ENCODE data around the gene USP31. TPM values are rescaled to one million over a fixed set of nuclear protein-coding genes. Genes with fewer than 3 reads are reported as not detected.

Gene USP31
- total and polyA plus RNA-seq, 2 donors from 2014 or later, result 3.5 to 19.7 TPM

GRCh38 chr16:23160082-23160481 lies 10.8 kb upstream of the USP31 start:
- Histone ChIP-seq H3K4me1 (ENCODE audit: control insufficient read depth in 2 of 3, insufficient read depth in 2 of 3, low read depth in 1 of 3, low read length in 3 of 3) (no peaks in the 10 kb centered on the region), H3K27me3 (ENCODE audit: control insufficient read depth, insufficient read depth, low read length) (no peaks in the 10 kb centered on the region), H3K4me3 (ENCODE audit: low read length in 3 of 3) (no peak overlapping the region), H3K9me3 (ENCODE audit: control insufficient read depth in 2 of 3, insufficient read depth in 1 of 3, low read length in 3 of 3) (no peaks in the 10 kb centered on the region), H3K9ac (ENCODE audit: low read length in 3 of 3) (no peak overlapping the region), H3K36me3 (ENCODE audit: control insufficient read depth in 2 of 3, insufficient read depth in 3 of 3, low read length in 3 of 3) (no peaks in the 10 kb centered on the region), H3K27ac (ENCODE audit: low read depth in 2 of 2, low read length in 2 of 2) (no peak overlapping the region)
- no peak for TF ChIP-seq CTCF (IDR thresholded peaks at IDR 0.05; ENCODE audit: borderline replicate concordance, extremely low read depth, insufficient read depth)
- intact Hi-C loops (cut with DNase I), result no loop called here
- FAIRE-seq, result no peak
- no peak for DNase-seq

GRCh38 chr16:23158114-23158513 lies 8.9 kb upstream of the USP31 start:
- Histone ChIP-seq H3K9me3 (ENCODE audit: control insufficient read depth in 2 of 3, insufficient read depth in 1 of 3, low read length in 3 of 3) (no peaks in the 10 kb centered on the region), H3K9ac (ENCODE audit: low read length in 3 of 3) (no peak overlapping the region), H3K36me3 (ENCODE audit: control insufficient read depth in 2 of 3, insufficient read depth in 3 of 3, low read length in 3 of 3) (no peaks in the 10 kb centered on the region), H3K4me3 (ENCODE audit: low read length in 3 of 3) (no peak overlapping the region), H3K4me1 (ENCODE audit: control insufficient read depth in 2 of 3, insufficient read depth in 2 of 3, low read depth in 1 of 3, low read length in 3 of 3) (no peaks in the 10 kb centered on the region), H3K27me3 (ENCODE audit: control insufficient read depth, insufficient read depth, low read length) (no peaks in the 10 kb centered on the region), H3K27ac (ENCODE audit: low read depth in 2 of 2, low read length in 2 of 2) (no peak overlapping the region)
- FAIRE-seq (no peak), DNase-seq (no peak)
- intact Hi-C loops (cut with DNase I), result no loop called here
- no peak for TF ChIP-seq CTCF (IDR thresholded peaks at IDR 0.05; ENCODE audit: borderline replicate concordance, extremely low read depth, insufficient read depth)

DNA sequence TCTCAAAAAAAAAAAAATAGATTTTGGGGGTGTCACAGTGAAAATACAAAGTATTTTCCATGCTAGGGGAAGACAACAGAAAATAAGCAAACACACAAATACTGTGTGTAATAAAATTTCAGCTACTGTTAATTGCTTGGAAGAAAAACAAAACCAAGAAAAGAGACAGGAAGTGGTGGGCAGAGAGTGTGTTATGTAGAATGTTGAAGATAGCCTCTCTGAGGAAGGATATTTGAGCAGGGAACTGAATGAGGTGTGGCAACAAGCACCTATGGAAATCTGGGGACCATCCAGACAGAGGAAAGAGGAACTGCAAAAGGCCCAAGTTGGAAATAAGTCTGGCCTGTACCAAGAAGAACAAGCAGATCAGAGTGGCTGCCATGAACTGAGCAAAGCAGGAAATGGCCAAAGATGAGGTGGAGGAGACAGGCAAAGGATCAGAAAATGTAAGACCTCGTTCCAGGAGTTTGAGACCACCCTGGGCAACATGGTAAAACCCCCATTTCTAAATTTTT lies 7.8 kb upstream of the USP31 start:
- H3K4me1 ChIP-seq (ENCODE audit: control insufficient read depth in 2 of 3, insufficient read depth in 2 of 3, low read depth in 1 of 3, low read length in 3 of 3), result no peaks in the 10 kb centered on the region
- H3K9ac ChIP-seq (ENCODE audit: low read length in 3 of 3), result no peak overlapping the region
- no peak overlapping the region for H3K4me3 ChIP-seq (ENCODE audit: low read length in 3 of 3)
- intact Hi-C loops (cut with DNase I), result no loop called here
- TF ChIP-seq CTCF (IDR thresholded peaks at IDR 0.05; ENCODE audit: borderline replicate concordance, extremely low read depth, insufficient read depth), result no peak
- DNase-seq (no peak), FAIRE-seq (no peak)
- no peaks in the 10 kb centered on the region for H3K36me3 ChIP-seq (ENCODE audit: control insufficient read depth in 2 of 3, insufficient read depth in 3 of 3, low read length in 3 of 3)
- no peak overlapping the region for H3K27ac ChIP-seq (ENCODE audit: low read depth in 2 of 2, low read length in 2 of 2)
- H3K27me3 ChIP-seq (ENCODE audit: control insufficient read depth, insufficient read depth, low read length), result no peaks in the 10 kb centered on the region
- H3K9me3 ChIP-seq (ENCODE audit: control insufficient read depth in 2 of 3, insufficient read depth in 1 of 3, low read length in 3 of 3), result no peaks in the 10 kb centered on the region

DNA sequence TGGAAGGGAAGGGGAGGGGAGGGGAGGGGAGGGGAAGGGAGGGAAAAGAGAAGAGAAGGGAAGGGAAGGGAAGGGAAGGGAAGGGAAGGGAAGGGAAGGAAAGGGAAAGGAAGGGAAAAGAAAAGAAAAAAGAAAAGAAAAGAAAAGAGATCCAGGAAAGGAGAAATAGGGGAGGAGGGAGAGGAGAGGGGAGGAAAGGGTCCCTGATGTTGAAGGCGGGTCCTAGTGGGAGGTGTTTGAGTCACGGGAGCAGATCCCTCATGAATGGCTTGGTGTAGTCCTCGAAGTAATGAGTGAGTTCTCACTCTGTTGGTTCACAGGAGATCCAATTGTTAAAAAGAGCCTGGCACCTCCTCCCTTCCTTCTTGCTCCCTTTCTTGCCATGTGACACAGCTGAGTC lies 6.9 kb upstream of the USP31 start:
- no peak for TF ChIP-seq CTCF (IDR thresholded peaks at IDR 0.05; ENCODE audit: borderline replicate concordance, extremely low read depth, insufficient read depth)
- Histone ChIP-seq H3K4me1 (ENCODE audit: control insufficient read depth in 2 of 3, insufficient read depth in 2 of 3, low read depth in 1 of 3, low read length in 3 of 3) (no peaks in the 10 kb centered on the region), H3K4me3 (ENCODE audit: low read length in 3 of 3) (no peak overlapping the region), H3K36me3 (ENCODE audit: control insufficient read depth in 2 of 3, insufficient read depth in 3 of 3, low read length in 3 of 3) (no peaks in the 10 kb centered on the region), H3K9me3 (ENCODE audit: control insufficient read depth in 2 of 3, insufficient read depth in 1 of 3, low read length in 3 of 3) (no peaks in the 10 kb centered on the region), H3K27me3 (ENCODE audit: control insufficient read depth, insufficient read depth, low read length) (no peaks in the 10 kb centered on the region), H3K9ac (ENCODE audit: low read length in 3 of 3) (no peak overlapping the region), H3K27ac (ENCODE audit: low read depth in 2 of 2, low read length in 2 of 2) (no peak overlapping the region)
- no peak for DNase-seq
- no peak for FAIRE-seq
- intact Hi-C loops (cut with DNase I), result no loop called here

Measured in kidney (tissue), 14 donors.